ENCODE measurements around the gene ACTN2.

ACTN2 gene

GRCh38 chr1:236670060-236670459 lies 16.2 kb upstream of the ACTN2 start:
- no peaks in the 10 kb centered on the region for H3K4me1 ChIP-seq (ENCODE audit: low read length)
- H2AFZ ChIP-seq (ENCODE audit: low read length) = no peak overlapping the region
- H3F3A ChIP-seq (ENCODE audit: insufficient read depth, low read length) = no peaks in the 10 kb centered on the region
- H3K4me2 ChIP-seq (ENCODE audit: low read depth, low read length) = no peak overlapping the region
- H3K4me3 ChIP-seq (ENCODE audit: low read length) = no peak overlapping the region
- no peaks in the 10 kb centered on the region for H3K36me3 ChIP-seq (replicated peaks; ENCODE audit: insufficient read depth, low read length)
- H3K79me2 ChIP-seq (ENCODE audit: low read length) = no peaks in the 10 kb centered on the region
- no peak overlapping the region for H3K27ac ChIP-seq (ENCODE audit: low read length)
- no peaks in the 10 kb centered on the region for H3K9me2 ChIP-seq (replicated peaks; ENCODE audit: insufficient read depth, low read length)
- no peak for TF ChIP-seq EZH2phosphoT487 (IDR thresholded peaks at IDR 0.05; ENCODE audit: low read length)
- no peaks in the 10 kb centered on the region for H3K27me3 ChIP-seq (replicated peaks; ENCODE audit: insufficient read depth, low read length)
- DNase-seq = no peak
- H3K9ac ChIP-seq (ENCODE audit: low read length) = no peak overlapping the region
- no peaks in the 10 kb centered on the region for H4K20me1 ChIP-seq (ENCODE audit: insufficient read depth, low read length)
- H3K9me3 ChIP-seq (replicated peaks; ENCODE audit: insufficient read depth, low read length) = no peaks in the 10 kb centered on the region

DNA sequence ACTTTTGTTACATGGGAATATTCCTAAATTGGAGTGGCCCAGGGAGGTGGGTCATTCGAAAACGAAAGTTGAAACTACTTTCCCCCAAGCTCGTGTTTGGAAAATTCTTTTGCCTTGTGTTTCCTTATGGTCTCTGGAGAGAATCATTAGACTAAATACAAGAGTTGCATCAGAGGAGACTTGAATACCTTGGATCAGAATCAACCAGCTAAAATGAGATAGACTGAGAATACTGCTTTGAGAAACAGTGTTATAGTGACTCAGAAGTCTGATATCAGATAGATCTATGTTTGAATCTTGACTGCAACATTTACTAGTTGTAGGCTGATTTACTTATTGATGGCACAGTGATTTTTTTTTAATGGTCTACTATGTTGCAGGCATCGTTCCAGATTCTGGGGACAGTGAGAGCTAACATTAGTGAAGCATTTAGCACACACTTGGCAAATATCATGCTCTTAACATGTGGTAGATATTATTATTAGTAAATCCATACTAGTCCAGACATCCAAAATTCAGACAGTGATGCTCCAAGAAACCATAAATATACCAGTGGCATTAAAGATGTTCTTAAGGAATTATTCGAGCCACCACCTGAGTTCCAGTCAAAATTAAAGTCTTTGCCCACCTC lies 12.9 kb upstream of the ACTN2 start:
- H3K79me2 ChIP-seq (ENCODE audit: low read length) = no peaks in the 10 kb centered on the region
- H3K4me1 ChIP-seq (ENCODE audit: low read length) = no peaks in the 10 kb centered on the region
- H3K4me2 ChIP-seq (ENCODE audit: low read depth, low read length) = no peak overlapping the region
- H3F3A ChIP-seq (ENCODE audit: insufficient read depth, low read length) = no peaks in the 10 kb centered on the region
- H4K20me1 ChIP-seq (ENCODE audit: insufficient read depth, low read length) = no peaks in the 10 kb centered on the region
- H3K4me3 ChIP-seq (ENCODE audit: low read length) = no peak overlapping the region
- TF ChIP-seq, protein P1, sequence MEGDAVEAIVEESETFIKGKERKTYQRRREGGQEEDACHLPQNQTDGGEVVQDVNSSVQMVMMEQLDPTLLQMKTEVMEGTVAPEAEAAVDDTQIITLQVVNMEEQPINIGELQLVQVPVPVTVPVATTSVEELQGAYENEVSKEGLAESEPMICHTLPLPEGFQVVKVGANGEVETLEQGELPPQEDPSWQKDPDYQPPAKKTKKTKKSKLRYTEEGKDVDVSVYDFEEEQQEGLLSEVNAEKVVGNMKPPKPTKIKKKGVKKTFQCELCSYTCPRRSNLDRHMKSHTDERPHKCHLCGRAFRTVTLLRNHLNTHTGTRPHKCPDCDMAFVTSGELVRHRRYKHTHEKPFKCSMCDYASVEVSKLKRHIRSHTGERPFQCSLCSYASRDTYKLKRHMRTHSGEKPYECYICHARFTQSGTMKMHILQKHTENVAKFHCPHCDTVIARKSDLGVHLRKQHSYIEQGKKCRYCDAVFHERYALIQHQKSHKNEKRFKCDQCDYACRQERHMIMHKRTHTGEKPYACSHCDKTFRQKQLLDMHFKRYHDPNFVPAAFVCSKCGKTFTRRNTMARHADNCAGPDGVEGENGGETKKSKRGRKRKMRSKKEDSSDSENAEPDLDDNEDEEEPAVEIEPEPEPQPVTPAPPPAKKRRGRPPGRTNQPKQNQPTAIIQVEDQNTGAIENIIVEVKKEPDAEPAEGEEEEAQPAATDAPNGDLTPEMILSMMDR (IDR thresholded peaks at IDR 0.05; ENCODE audit: low read length) = no peak
- TF ChIP-seq EZH2phosphoT487 (IDR thresholded peaks at IDR 0.05; ENCODE audit: low read length) = no peak
- no peak for TF ChIP-seq EZH2 (optimal IDR thresholded peaks at IDR 0.05; ENCODE audit: low read depth, low read length)
- H3K27ac ChIP-seq (ENCODE audit: low read length) = no peak overlapping the region
- DNase-seq = no peak
- no peak overlapping the region for H3K9ac ChIP-seq (ENCODE audit: low read length)
- no peaks in the 10 kb centered on the region for H3K9me2 ChIP-seq (replicated peaks; ENCODE audit: insufficient read depth, low read length)
- no peaks in the 10 kb centered on the region for H3K9me3 ChIP-seq (replicated peaks; ENCODE audit: insufficient read depth, low read length)
- H3K27me3 ChIP-seq (replicated peaks; ENCODE audit: insufficient read depth, low read length) = no peaks in the 10 kb centered on the region
- no peak overlapping the region for H2AFZ ChIP-seq (ENCODE audit: low read length)
- H3K36me3 ChIP-seq (replicated peaks; ENCODE audit: insufficient read depth, low read length) = no peaks in the 10 kb centered on the region

DNA sequence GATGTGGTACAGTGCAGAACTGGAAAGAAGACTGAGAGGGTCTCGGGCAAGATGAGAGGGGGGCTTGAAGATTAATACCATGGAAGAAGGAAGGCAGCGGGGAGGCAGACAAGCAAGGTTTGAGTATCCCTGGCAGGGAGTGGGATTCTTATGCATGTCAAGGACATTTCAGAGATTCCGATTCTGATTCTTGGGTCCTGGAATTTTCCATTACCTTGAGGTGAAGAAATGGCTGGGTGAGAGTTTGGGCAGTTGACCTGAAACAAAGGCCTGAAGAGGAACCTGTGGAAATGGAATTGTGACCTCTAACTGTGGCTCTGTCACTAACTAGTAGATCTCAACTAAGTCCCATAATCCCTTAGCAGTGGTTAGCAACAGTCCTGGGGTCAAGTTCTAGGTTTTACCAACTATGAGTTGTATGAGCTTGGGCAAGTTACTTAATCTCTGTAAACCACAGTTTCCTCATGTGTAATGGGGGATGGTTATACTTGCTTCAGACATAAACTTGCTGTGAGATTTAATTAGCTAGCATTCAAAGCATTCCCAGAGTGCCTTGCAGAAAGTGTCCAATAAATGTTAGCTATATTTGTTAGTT lies 8.6 kb upstream of the ACTN2 start:
- H3K4me3 ChIP-seq (ENCODE audit: low read length) = no peak overlapping the region
- no peaks in the 10 kb centered on the region for H3K27me3 ChIP-seq (replicated peaks; ENCODE audit: insufficient read depth, low read length)
- no peaks in the 10 kb centered on the region for H4K20me1 ChIP-seq (ENCODE audit: insufficient read depth, low read length)
- H3K4me2 ChIP-seq (ENCODE audit: low read depth, low read length) = no peak overlapping the region
- TF ChIP-seq EZH2phosphoT487 (IDR thresholded peaks at IDR 0.05; ENCODE audit: low read length) = no peak
- no peaks in the 10 kb centered on the region for H3K4me1 ChIP-seq (ENCODE audit: low read length)
- no peaks in the 10 kb centered on the region for H3K36me3 ChIP-seq (replicated peaks; ENCODE audit: insufficient read depth, low read length)
- no peaks in the 10 kb centered on the region for H3K9me2 ChIP-seq (replicated peaks; ENCODE audit: insufficient read depth, low read length)
- no peak overlapping the region for H3K27ac ChIP-seq (ENCODE audit: low read length)
- no peaks in the 10 kb centered on the region for H3F3A ChIP-seq (ENCODE audit: insufficient read depth, low read length)
- no peak for DNase-seq
- H3K9ac ChIP-seq (ENCODE audit: low read length) = no peak overlapping the region
- H3K9me3 ChIP-seq (replicated peaks; ENCODE audit: insufficient read depth, low read length) = no peaks in the 10 kb centered on the region
- H3K79me2 ChIP-seq (ENCODE audit: low read length) = no peaks in the 10 kb centered on the region
- no peak overlapping the region for H2AFZ ChIP-seq (ENCODE audit: low read length)

- Histone ChIP-seq H3K27ac (ENCODE audit: low read length) (no peak overlapping the region), H3F3A (ENCODE audit: insufficient read depth, low read length) (no peaks in the 10 kb centered on the region), H4K20me1 (ENCODE audit: insufficient read depth, low read length) (no peaks in the 10 kb centered on the region), H3K9me2 (replicated peaks; ENCODE audit: insufficient read depth, low read length) (no peaks in the 10 kb centered on the region), H3K9me3 (replicated peaks; ENCODE audit: insufficient read depth, low read length) (no peaks in the 10 kb centered on the region), H3K27me3 (replicated peaks; ENCODE audit: insufficient read depth, low read length) (no peaks in the 10 kb centered on the region), H3K9ac (ENCODE audit: low read length) (no peak overlapping the region), H3K36me3 (replicated peaks; ENCODE audit: insufficient read depth, low read length) (no peaks in the 10 kb centered on the region), H2AFZ (ENCODE audit: low read length) (no peak overlapping the region), H3K4me3 (ENCODE audit: low read length) (no peak overlapping the region), H3K4me2 (ENCODE audit: low read depth, low read length) (no peak overlapping the region), H3K4me1 (ENCODE audit: low read length) (no peaks in the 10 kb centered on the region), H3K79me2 (ENCODE audit: low read length) (no peaks in the 10 kb centered on the region)
- DNase-seq = no peak
- TF ChIP-seq EZH2 (optimal IDR thresholded peaks at IDR 0.05; ENCODE audit: low read depth, low read length) = no peak
- TF ChIP-seq, protein P1 (IDR thresholded peaks at IDR 0.05; ENCODE audit: low read length) = no peak
- TF ChIP-seq EZH2phosphoT487 (IDR thresholded peaks at IDR 0.05; ENCODE audit: low read length) = no peak
Measured at GRCh38 chr1:236681219-236681618, 5.1 kb upstream of the ACTN2 start.
